OCI-LY7 (cell line): ENCODE results near the gene DDT.

Experiments used
- EZH2phosphoT487 ChIP-seq: fragments of 200-600 bp; sonication (generic); IDR thresholded peaks from 2 replicates; pipeline ENCODE4 v1.6.1; 2018; ENCODE audit warnings: low read depth, borderline replicate concordance, mild to moderate bottlenecking, mixed run types, antibody characterized with exemption, low read length, moderate library complexity, mixed read lengths
- TF ChIP-seq, protein P1 (sequence below): fragments of 200-600 bp; sonication (generic); conservative IDR thresholded peaks from 2 replicates; pipeline ENCODE4 v1.5.1; 2014; ENCODE audit warnings: mild to moderate bottlenecking, antibody characterized with exemption, low read length, moderate library complexity, mixed read lengths

DNA sequence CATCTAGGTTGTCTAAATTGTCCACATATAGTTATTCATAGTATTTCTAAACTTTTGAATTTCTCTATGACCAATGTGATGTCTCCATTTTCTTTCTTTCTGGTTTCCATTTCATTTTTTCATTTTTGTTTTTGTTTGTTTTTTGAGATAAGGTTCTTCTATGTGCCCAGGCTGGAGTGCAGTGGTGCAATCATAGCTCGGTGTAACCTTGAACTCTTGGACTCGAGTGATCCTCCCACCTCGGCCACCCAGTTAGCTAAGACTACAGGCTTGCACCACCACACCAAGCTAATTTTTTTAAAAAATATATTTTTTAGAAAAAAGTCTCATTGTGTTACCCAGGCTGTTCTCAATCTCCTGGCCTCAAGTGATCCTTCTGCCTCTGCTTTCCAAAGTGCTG is 22.9 kb upstream of the DDT start:
- TF ChIP-seq, protein P1, sequence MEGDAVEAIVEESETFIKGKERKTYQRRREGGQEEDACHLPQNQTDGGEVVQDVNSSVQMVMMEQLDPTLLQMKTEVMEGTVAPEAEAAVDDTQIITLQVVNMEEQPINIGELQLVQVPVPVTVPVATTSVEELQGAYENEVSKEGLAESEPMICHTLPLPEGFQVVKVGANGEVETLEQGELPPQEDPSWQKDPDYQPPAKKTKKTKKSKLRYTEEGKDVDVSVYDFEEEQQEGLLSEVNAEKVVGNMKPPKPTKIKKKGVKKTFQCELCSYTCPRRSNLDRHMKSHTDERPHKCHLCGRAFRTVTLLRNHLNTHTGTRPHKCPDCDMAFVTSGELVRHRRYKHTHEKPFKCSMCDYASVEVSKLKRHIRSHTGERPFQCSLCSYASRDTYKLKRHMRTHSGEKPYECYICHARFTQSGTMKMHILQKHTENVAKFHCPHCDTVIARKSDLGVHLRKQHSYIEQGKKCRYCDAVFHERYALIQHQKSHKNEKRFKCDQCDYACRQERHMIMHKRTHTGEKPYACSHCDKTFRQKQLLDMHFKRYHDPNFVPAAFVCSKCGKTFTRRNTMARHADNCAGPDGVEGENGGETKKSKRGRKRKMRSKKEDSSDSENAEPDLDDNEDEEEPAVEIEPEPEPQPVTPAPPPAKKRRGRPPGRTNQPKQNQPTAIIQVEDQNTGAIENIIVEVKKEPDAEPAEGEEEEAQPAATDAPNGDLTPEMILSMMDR: no peak
- no peak for TF ChIP-seq EZH2phosphoT487
